HepG2 (cell line): Measurements from ENCODE around the gene NSF. TPM values are rescaled to one million over a fixed set of nuclear protein-coding genes. Genes with fewer than 3 reads are reported as not detected.

Experiments used
- ADNP ChIP-seq: sonication (generic); formaldehyde crosslinking; IDR thresholded peaks from 2 replicates; pipeline ENCODE4 v1.4.0; 2020; ENCODE audit warnings: missing genetic modification reagents
- AKNA ChIP-seq: sonication (generic); formaldehyde crosslinking; IDR thresholded peaks from 2 replicates; pipeline ENCODE4 v1.4.0; 2020; ENCODE audit warnings: missing genetic modification reagents, borderline replicate concordance
- ATF4 ChIP-seq, 2 experiments: fragments of 450-650 bp in 1 of 2; sonication (generic) in 1 of 2; formaldehyde crosslinking; IDR thresholded peaks; 2 replicates each; pipeline versions ENCODE4 v1.5.0 to v1.8.0; 2020 to 2022; ENCODE audit warnings: mild to moderate bottlenecking in 1 of 2, missing genetic modification reagents in 1 of 2
- CBX1 ChIP-seq: IDR thresholded peaks from one replicate; pipeline ENCODE4 v1.6.1; 2016; ENCODE audit warnings: antibody characterized with exemption, low read depth
- DBP ChIP-seq: sonication (generic); formaldehyde crosslinking; IDR thresholded peaks from 2 replicates; pipeline ENCODE4 v1.4.0; 2020; ENCODE audit warnings: missing genetic modification reagents; ENCODE audit errors: not compliant biosample characterization
- ELF1 ChIP-seq: sonication (generic); formaldehyde crosslinking; IDR thresholded peaks from 2 replicates; pipeline ENCODE4 v1.4.0; 2020; ENCODE audit warnings: missing genetic modification reagents
- HOXA5 ChIP-seq: sonication (generic); formaldehyde crosslinking; IDR thresholded peaks from 2 replicates; pipeline ENCODE4 v1.4.0; 2020; ENCODE audit warnings: missing genetic modification reagents
- IKZF4 ChIP-seq: sonication (generic); formaldehyde crosslinking; IDR thresholded peaks from 2 replicates; pipeline ENCODE4 v1.5.1; 2020; ENCODE audit warnings: borderline replicate concordance, mild to moderate bottlenecking, low read depth, missing genetic modification reagents; ENCODE audit errors: not compliant biosample characterization
- MEF2D ChIP-seq: sonication (generic); formaldehyde crosslinking; IDR thresholded peaks from 2 replicates; pipeline ENCODE4 v1.5.1; 2020; ENCODE audit warnings: mild to moderate bottlenecking, missing genetic modification reagents
- MXD3 ChIP-seq: IDR thresholded peaks from 2 replicates; pipeline ENCODE4 v1.6.1; 2016; ENCODE audit warnings: mild to moderate bottlenecking, missing biosample characterization, missing genetic modification reagents
- NCOA1 ChIP-seq: sonication (generic); formaldehyde crosslinking; IDR thresholded peaks from 2 replicates; pipeline ENCODE4 v1.9.0; 2021; ENCODE audit warnings: missing genetic modification reagents
- NR3C1 ChIP-seq: sonication (generic); formaldehyde crosslinking; IDR thresholded peaks from 2 replicates; pipeline ENCODE4 v1.4.0; 2020; ENCODE audit warnings: missing genetic modification reagents
- PHF8 ChIP-seq: sonication (generic); formaldehyde crosslinking; IDR thresholded peaks from 2 replicates; pipeline ENCODE4 v1.5.0; 2020; ENCODE audit warnings: missing genetic modification reagents
- PRMT3 ChIP-seq: sonication (generic); formaldehyde crosslinking; IDR thresholded peaks from 2 replicates; pipeline ENCODE4 v1.8.1; 2022; ENCODE audit warnings: low read depth, mild to moderate bottlenecking, moderate library complexity, missing genetic modification reagents, borderline replicate concordance
- SKI ChIP-seq: fragments of 450-650 bp; IDR thresholded peaks from one replicate; pipeline ENCODE4 v1.6.1; 2018; ENCODE audit warnings: mild to moderate bottlenecking; ENCODE audit not compliant: partially characterized antibody
- TOPORS ChIP-seq: sonication (generic); formaldehyde crosslinking; IDR thresholded peaks from 2 replicates; pipeline ENCODE4 v1.8.0; 2023; ENCODE audit warnings: mild to moderate bottlenecking, missing genetic modification reagents
- ZEB1 ChIP-seq: IDR thresholded peaks from 2 replicates; pipeline ENCODE4 v1.6.1; 2012; ENCODE audit warnings: mild to moderate bottlenecking, low read depth, inconsistent platforms; ENCODE audit not compliant: insufficient replicate concordance
- ZMYM2 ChIP-seq: sonication (generic); formaldehyde crosslinking; IDR thresholded peaks from 2 replicates; pipeline ENCODE4 v1.8.0; 2022; ENCODE audit warnings: mild to moderate bottlenecking, missing genetic modification reagents
- ZNF253 ChIP-seq: sonication (generic); formaldehyde crosslinking; IDR thresholded peaks from 2 replicates; pipeline ENCODE4 v1.8.0; 2022; ENCODE audit warnings: mild to moderate bottlenecking, missing genetic modification reagents, borderline replicate concordance
- ZNF331 ChIP-seq: sonication (generic); formaldehyde crosslinking; IDR thresholded peaks from 2 replicates; pipeline ENCODE4 v1.4.0; 2020; ENCODE audit warnings: missing genetic modification reagents
- ZNF44 ChIP-seq: sonication (generic); formaldehyde crosslinking; IDR thresholded peaks from 2 replicates; pipeline ENCODE4 v1.5.1; 2020; ENCODE audit warnings: mild to moderate bottlenecking, missing genetic modification reagents
- ZNF484 ChIP-seq: sonication (generic); formaldehyde crosslinking; IDR thresholded peaks from 2 replicates; pipeline ENCODE4 v1.5.1; 2020; ENCODE audit warnings: mild to moderate bottlenecking, low read depth, missing genetic modification reagents, borderline replicate concordance
- ZNF749 ChIP-seq: sonication (generic); formaldehyde crosslinking; IDR thresholded peaks from 2 replicates; pipeline ENCODE4 v1.8.0; 2022; ENCODE audit warnings: mild to moderate bottlenecking, missing genetic modification reagents, moderate library complexity, borderline replicate concordance
- ZSCAN31 ChIP-seq: sonication (generic); formaldehyde crosslinking; IDR thresholded peaks from 2 replicates; pipeline ENCODE4 v1.5.0; 2020; ENCODE audit warnings: low read depth, mild to moderate bottlenecking, missing genetic modification reagents
- polyA plus RNA-seq, 8 experiments: library from polyadenylated mRNA; depleted of rRNA in 3 of 8; stranded (reverse) in 7 of 8; unstranded in 1 of 8; fragments of >200 nt; fragmentation: Illumina TruSeq in 4 of 8; extraction: Trizol in 4 of 8; gene quantifications; 2 replicates each; pipeline versions ENCODE4 v1.2.1 to v1.2.3, GENCODE V29; 2011 to 2016; ENCODE audit warnings: low read depth in 4 of 8, missing spikeins in 1 of 8, mixed read lengths in 1 of 8; ENCODE audit not compliant: insufficient read depth in 1 of 8
- total RNA-seq, 5 experiments: library from RNA; depleted of rRNA; stranded (reverse); fragments of >200 nt; fragmentation: Illumina TruSeq; extraction: Trizol; gene quantifications; 2 replicates each; pipeline ENCODE4 v1.2.3, GENCODE V29; 2016; ENCODE audit warnings: low read depth in 1 of 5

The NSF gene
- total and polyA plus RNA-seq, 2 of the 13 experiments (the other 11 are each of a cell fraction or from before 2014, with no cell fraction given), result 21.9 to 37.8 TPM

GRCh38 chr17:46782250-46782953, 191.9 kb downstream of the NSF start (continued):
- no peak for TF ChIP-seq ATF4 (CRISPR knock-in tag; IDR thresholded peaks at IDR 0.05)
- TF ChIP-seq ZNF331 (CRISPR knock-in tag), result peak; percentile 58; the same call in 1 of the 2 replicates
- TF ChIP-seq ZSCAN31, result peak; percentile 29; the same call in 1 of the 2 replicates
- TF ChIP-seq ZNF484 (CRISPR knock-in tag), result no peak
- TF ChIP-seq ZNF44, result no peak
- TF ChIP-seq TOPORS (CRISPR knock-in tag), result no peak
- no peak for TF ChIP-seq PRMT3
- TF ChIP-seq ELF1 (CRISPR knock-in tag), result peak; percentile 31; the same call in 1 of the 2 replicates
- TF ChIP-seq HOXA5 (CRISPR knock-in tag), result no peak
- TF ChIP-seq MXD3 (CRISPR knock-in tag), result no peak
- no peak for TF ChIP-seq NR3C1 (CRISPR knock-in tag)
- TF ChIP-seq PHF8 (CRISPR knock-in tag), result peak; percentile 44; the same call in 1 of the 2 replicates
- TF ChIP-seq ZMYM2 (CRISPR knock-in tag), result peak; percentile 51; the same call in 1 of the 2 replicates
- no peak for TF ChIP-seq DBP (CRISPR knock-in tag)
- TF ChIP-seq AKNA (CRISPR knock-in tag), result no peak
- no peak for TF ChIP-seq IKZF4
- no peak for TF ChIP-seq ZEB1
- TF ChIP-seq MEF2D (CRISPR knock-in tag), result no peak
- TF ChIP-seq CBX1, result peak; percentile 54
- TF ChIP-seq SKI, result no peak
- TF ChIP-seq NCOA1, result no peak
- TF ChIP-seq ZNF253, result no peak
- no peak for TF ChIP-seq ADNP (CRISPR knock-in tag)
- TF ChIP-seq ZNF749 (CRISPR knock-in tag), result no peak
